K562 (cell line): ENCODE data around the gene FAR2. TPM values are rescaled to one million over a fixed set of nuclear protein-coding genes. Genes with fewer than 3 reads are reported as not detected.

Experiments used
- ATAC-seq: fragments of 200-7000 bp; cut with Tn5 transposase; 3 replicates; pipeline ENCODE4 v1.9.1; 2020; ENCODE audit warnings: moderate library complexity
- BruUV-seq: library from RNA; stranded (reverse); fragments of 400-500 nt; replicated peaks from 2 replicates; lab custom pipeline; 2021; lab: Mats Ljungman, UMichigan
- CTCF ChIA-PET: fragments of 300-600 bp; formaldehyde crosslinking; extraction: SDS; loops from one replicate; lab custom pipeline; 2021; ENCODE audit warnings: low intra/inter-chr PET ratio; lab: Yijun Ruan, JAX
- POLR2A ChIA-PET: fragments of 300-600, 350-650 bp; sonication (Branson Sonifier 250); formaldehyde crosslinking; extraction: SDS; loops from one replicate; lab custom pipeline; 2021; ENCODE audit warnings: antibody characterized with exemption, inconsistent platforms; lab: Yijun Ruan, JAX
- DNase-seq, 4 experiments: peaks; one replicate each; pipeline versions ENCODE4 v3.0.0 to v3.0.0-alpha.2; 2011 to 2018; ENCODE audit warnings: low spot score in 3 of 4, mixed read lengths in 3 of 4; ENCODE audit errors: extremely low read depth in 1 of 4
- FAIRE-seq: peaks from 2 replicates; lab custom pipeline; 2011; peaks lifted over from hg19 to GRCh38; lab: Jason Lieb, UNC
- H2AFZ ChIP-seq: 2 replicates; pipeline ENCODE4 v1.6.0; 2011; ENCODE audit warnings: low read depth, low read length, control low read depth, inconsistent platforms
- H3K27ac ChIP-seq: fragments of 200-600 bp; 3 replicates; pipeline ENCODE4 v1.8.0; 2011; ENCODE audit warnings: low read depth, mild to moderate bottlenecking, control low read depth, inconsistent platforms, low read length, moderate library complexity, mixed read lengths; ENCODE audit errors: extremely low read depth
- H3K27me3 ChIP-seq, 2 experiments: fragments of 300-600 bp in 1 of 2; 2 replicates in 1 of 2; 3 replicates in 1 of 2; pipeline versions ENCODE4 v1.6.0 to v1.8.0; 2011; ENCODE audit warnings: inconsistent platforms in 2 of 2, low read length in 2 of 2, mild to moderate bottlenecking in 1 of 2, mixed read lengths in 1 of 2, moderate library complexity in 1 of 2; ENCODE audit not compliant: control insufficient read depth in 2 of 2, insufficient read depth in 2 of 2
- H3K36me3 ChIP-seq: fragments of 300-600 bp; 3 replicates; pipeline ENCODE4 v1.8.0; 2011; ENCODE audit warnings: mild to moderate bottlenecking, low read length, inconsistent platforms; ENCODE audit not compliant: control insufficient read depth, insufficient read depth
- H3K4me1 ChIP-seq, 2 experiments: fragments of 200-600 bp in 1 of 2; replicated peaks in 1 of 2; 2 replicates in 1 of 2; 3 replicates in 1 of 2; pipeline versions ENCODE4 v1.5.1 to v1.8.0; 2011; ENCODE audit warnings: inconsistent platforms in 2 of 2, low read length in 2 of 2, mild to moderate bottlenecking in 1 of 2, mixed read lengths in 1 of 2, moderate library complexity in 1 of 2; ENCODE audit not compliant: control insufficient read depth in 2 of 2, insufficient read depth in 2 of 2
- H3K4me2 ChIP-seq: 2 replicates; pipeline ENCODE4 v1.6.1; 2011; ENCODE audit warnings: low read length, control low read depth, inconsistent platforms, mixed read lengths; ENCODE audit not compliant: insufficient read depth
- H3K4me3 ChIP-seq: fragments of 200-600 bp; sonication (generic), shearing (Covaris generic); 2 replicates; pipeline ENCODE4 v1.5.1; 2016; ENCODE audit warnings: control low read depth, inconsistent platforms
- H3K79me2 ChIP-seq: fragments of 200-600 bp; 3 replicates; pipeline ENCODE4 v1.8.0; 2011; ENCODE audit warnings: low read length, inconsistent platforms; ENCODE audit not compliant: control insufficient read depth, insufficient read depth
- H3K9ac ChIP-seq, 2 experiments: 2 replicates each; pipeline versions ENCODE4 v1.6.0 to v1.6.1; 2011; ENCODE audit warnings: low read depth in 2 of 2, low read length in 2 of 2, control low read depth in 1 of 2, inconsistent platforms in 1 of 2, mild to moderate bottlenecking in 1 of 2, mixed read lengths in 1 of 2; ENCODE audit not compliant: insufficient read depth in 1 of 2
- H3K9me1 ChIP-seq: one replicate; pipeline ENCODE4 v1.6.0; 2011; ENCODE audit warnings: inconsistent platforms, mild to moderate bottlenecking, low read length, moderate library complexity; ENCODE audit not compliant: control insufficient read depth, insufficient read depth
- H3K9me3 ChIP-seq: replicated peaks from 2 replicates; pipeline ENCODE4 v1.5.1; 2011; ENCODE audit warnings: low read depth, low read length, inconsistent platforms; ENCODE audit not compliant: control insufficient read depth, insufficient read depth
- H4K20me1 ChIP-seq: replicated peaks from 2 replicates; pipeline ENCODE4 v1.6.1; 2011; ENCODE audit warnings: low read length, inconsistent platforms, mixed read lengths; ENCODE audit not compliant: control insufficient read depth, insufficient read depth
- NFIC ChIP-seq: fragments of 450-650 bp; IDR thresholded peaks from 2 replicates; pipeline ENCODE4 v1.6.1; 2017; ENCODE audit warnings: mild to moderate bottlenecking, inconsistent platforms
- NFIX ChIP-seq: fragments of 250-450 bp; sonication (Bioruptor Pico); IDR thresholded peaks from 2 replicates; pipeline ENCODE4 v1.4.0; 2020; ENCODE audit warnings: low read depth, mild to moderate bottlenecking, moderate library complexity
- ZNF282 ChIP-seq: sonication (generic); formaldehyde crosslinking; IDR thresholded peaks from 2 replicates; pipeline ENCODE4 v1.8.1; 2023; ENCODE audit warnings: missing genetic modification reagents
- ZZZ3 ChIP-seq: fragments of 450-650 bp; IDR thresholded peaks from 2 replicates; pipeline ENCODE4 v1.6.1; 2016; ENCODE audit warnings: antibody characterized with exemption, mild to moderate bottlenecking, moderate library complexity
- WGBS: fragments of 100-300 bp; shearing (Covaris generic); methylation state at CpG from one replicate; pipeline ENCODE4 v1.1.6; 2016; ENCODE audit warnings: low coverage, mixed read lengths; ENCODE audit not compliant: insufficient coverage; ENCODE audit errors: missing lambda C conversion rate; 5-methylcytosine and 5-hydroxymethylcytosine counted together
- in situ Hi-C: fragments of 300-500 bp; cut with MboI; formaldehyde crosslinking; loops from 4 replicates; pipeline ENCODE4 v1.15.0; 2018; ENCODE audit warnings: inconsistent platforms, mixed read lengths
- intact Hi-C: fragments of 100-400 bp; cut with micrococcal nuclease; formaldehyde crosslinking; loops from 2 replicates; pipeline ENCODE4 v1.14.2; 2022
- polyA plus RNA-seq, 8 experiments: library from polyadenylated mRNA; depleted of rRNA in 4 of 8; stranded (reverse) in 5 of 8; unstranded in 3 of 8; fragments of >200 nt; fragmentation: Nextera tagmentation in 2 of 8; fragmentation: Illumina TruSeq in 1 of 8; extraction: Ambion mirVana in 2 of 8; extraction: Trizol in 1 of 8; gene quantifications; 2 replicates each; pipeline versions ENCODE4 v1.2.1 to v1.2.3, GENCODE V29; 2011 to 2014; ENCODE audit warnings: inconsistent platforms in 1 of 8, missing spikeins in 1 of 8
- total RNA-seq, 7 experiments: library from RNA; depleted of rRNA in 6 of 7; stranded (reverse); fragments of >200 nt in 6 of 7; fragmentation: Illumina TruSeq in 2 of 7; extraction: Trizol in 2 of 7; gene quantifications; 2 replicates each; pipeline versions ENCODE4 v1.2.1 to v1.2.3, GENCODE V29; 2011 to 2021; ENCODE audit warnings: low replicate concordance in 1 of 7
- TF ChIP-seq, protein P1 (sequence below): fragments of 450-650 bp; IDR thresholded peaks from 2 replicates; pipeline ENCODE4 v1.6.1; 2016; ENCODE audit warnings: low read depth
- TF ChIP-seq, protein P2 (sequence below): fragments of 450-650 bp; formaldehyde crosslinking; IDR thresholded peaks from 2 replicates; pipeline ENCODE4 v1.4.0; 2020; ENCODE audit warnings: mild to moderate bottlenecking, moderate library complexity

Gene FAR2
- total and polyA plus RNA-seq, 9 of the 15 experiments (the other 6 are each of a cell fraction or from before 2014, with no cell fraction given), result 5.0 to 13.4 (median 8.5) TPM

DNA sequence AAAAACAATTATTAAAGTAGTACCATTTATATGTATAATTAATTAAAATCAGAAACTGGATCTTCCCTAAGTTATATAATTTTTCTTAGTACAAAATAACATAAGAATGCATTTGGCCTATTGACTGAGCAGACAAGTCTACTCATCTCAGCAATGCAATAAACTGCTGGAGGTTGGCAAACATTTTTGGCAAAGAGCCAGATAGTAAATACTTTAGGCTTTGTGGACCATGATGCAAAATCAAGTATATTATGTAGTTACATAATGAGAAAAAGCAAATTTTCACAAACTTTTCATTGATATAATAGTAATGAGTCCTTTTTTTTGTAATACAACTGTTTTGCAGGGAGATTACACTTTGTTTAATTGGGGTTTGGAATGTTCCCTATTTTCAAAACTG lies 201.0 kb downstream of the FAR2 start:
- Histone ChIP-seq H2AFZ (no peak overlapping the region), H3K9me1 (no peaks in the 10 kb centered on the region), H3K4me3 (no peak overlapping the region), H3K9ac (no peak overlapping the region), H4K20me1 (no peaks in the 10 kb centered on the region), H3K79me2 (no peaks in the 10 kb centered on the region), H3K36me3 (peaks cover 60% of the 10 kb centered on the region), H3K27me3 (no peaks in the 10 kb centered on the region), H3K4me1 (no peaks in the 10 kb centered on the region), H3K4me2 (no peak overlapping the region), H3K27ac (no peak overlapping the region), H3K9me3 (no peaks in the 10 kb centered on the region)
- in situ Hi-C loops, result no loop called here
- DNase-seq (no peak), ATAC-seq (no peak), FAIRE-seq (no peak)
- peak; percentile 96 for TF ChIP-seq NFIC
- no peak for TF ChIP-seq ZNF282 (CRISPR knock-in tag)
- TF ChIP-seq NFIX (CRISPR knock-in tag), result peak; percentile 89
- CTCF ChIA-PET, result no interaction called here
- POLR2A ChIA-PET, result no interaction called here
- intact Hi-C loops, result no loop called here
- BruUV-seq, result no TSS peak

DNA sequence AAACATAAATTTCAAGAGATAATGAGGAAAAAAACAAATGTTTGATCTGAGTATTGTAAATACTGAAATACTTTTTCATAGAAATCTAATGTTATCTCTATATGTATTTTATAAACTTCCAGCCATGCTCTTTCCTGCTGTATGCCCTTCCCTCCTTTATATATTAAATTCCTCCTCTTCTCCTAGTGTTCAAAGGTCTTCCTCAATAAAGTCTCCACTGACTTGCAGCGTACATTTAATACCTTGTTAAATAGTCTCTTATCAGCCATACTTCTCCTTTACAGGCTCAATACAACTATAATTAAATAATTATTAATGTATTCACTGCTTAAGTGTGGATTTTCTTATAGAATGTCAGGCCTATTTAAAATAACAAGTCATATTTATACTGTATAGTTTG lies 205.9 kb downstream of the FAR2 start:
- in situ Hi-C loops (no loop called here), intact Hi-C loops (no loop called here)
- FAIRE-seq (no peak), ATAC-seq (no peak), DNase-seq (no peak)
- H4K20me1 ChIP-seq, result no peaks in the 10 kb centered on the region
- H3K27ac ChIP-seq, result no peak overlapping the region
- no peak overlapping the region for H3K4me3 ChIP-seq
- WGBS, result 100% methylated on average over 1 of the region's 1 CpG
- H3K9ac ChIP-seq, result no peak overlapping the region
- ChIA-PET CTCF (no interaction called here), POLR2A (interaction anchor here (1.3 kb wide), 1 partner anchor 13 kb away, joined by 3 read pairs; no protein-coding TSS in a partner anchor)
- H3K9me3 ChIP-seq, result no peaks in the 10 kb centered on the region
- peaks cover 55% of the 10 kb centered on the region; the same call in 2 of the 3 replicates for H3K36me3 ChIP-seq
- no peaks in the 10 kb centered on the region for H3K79me2 ChIP-seq
- H2AFZ ChIP-seq, result no peak overlapping the region
- no peaks in the 10 kb centered on the region for H3K9me1 ChIP-seq
- H3K4me2 ChIP-seq, result no peak overlapping the region
- BruUV-seq, result no TSS peak
- H3K27me3 ChIP-seq, result no peaks in the 10 kb centered on the region
- H3K4me1 ChIP-seq, result no peaks in the 10 kb centered on the region
- TF ChIP-seq ZZZ3, result no peak
- TF ChIP-seq, protein P1, sequence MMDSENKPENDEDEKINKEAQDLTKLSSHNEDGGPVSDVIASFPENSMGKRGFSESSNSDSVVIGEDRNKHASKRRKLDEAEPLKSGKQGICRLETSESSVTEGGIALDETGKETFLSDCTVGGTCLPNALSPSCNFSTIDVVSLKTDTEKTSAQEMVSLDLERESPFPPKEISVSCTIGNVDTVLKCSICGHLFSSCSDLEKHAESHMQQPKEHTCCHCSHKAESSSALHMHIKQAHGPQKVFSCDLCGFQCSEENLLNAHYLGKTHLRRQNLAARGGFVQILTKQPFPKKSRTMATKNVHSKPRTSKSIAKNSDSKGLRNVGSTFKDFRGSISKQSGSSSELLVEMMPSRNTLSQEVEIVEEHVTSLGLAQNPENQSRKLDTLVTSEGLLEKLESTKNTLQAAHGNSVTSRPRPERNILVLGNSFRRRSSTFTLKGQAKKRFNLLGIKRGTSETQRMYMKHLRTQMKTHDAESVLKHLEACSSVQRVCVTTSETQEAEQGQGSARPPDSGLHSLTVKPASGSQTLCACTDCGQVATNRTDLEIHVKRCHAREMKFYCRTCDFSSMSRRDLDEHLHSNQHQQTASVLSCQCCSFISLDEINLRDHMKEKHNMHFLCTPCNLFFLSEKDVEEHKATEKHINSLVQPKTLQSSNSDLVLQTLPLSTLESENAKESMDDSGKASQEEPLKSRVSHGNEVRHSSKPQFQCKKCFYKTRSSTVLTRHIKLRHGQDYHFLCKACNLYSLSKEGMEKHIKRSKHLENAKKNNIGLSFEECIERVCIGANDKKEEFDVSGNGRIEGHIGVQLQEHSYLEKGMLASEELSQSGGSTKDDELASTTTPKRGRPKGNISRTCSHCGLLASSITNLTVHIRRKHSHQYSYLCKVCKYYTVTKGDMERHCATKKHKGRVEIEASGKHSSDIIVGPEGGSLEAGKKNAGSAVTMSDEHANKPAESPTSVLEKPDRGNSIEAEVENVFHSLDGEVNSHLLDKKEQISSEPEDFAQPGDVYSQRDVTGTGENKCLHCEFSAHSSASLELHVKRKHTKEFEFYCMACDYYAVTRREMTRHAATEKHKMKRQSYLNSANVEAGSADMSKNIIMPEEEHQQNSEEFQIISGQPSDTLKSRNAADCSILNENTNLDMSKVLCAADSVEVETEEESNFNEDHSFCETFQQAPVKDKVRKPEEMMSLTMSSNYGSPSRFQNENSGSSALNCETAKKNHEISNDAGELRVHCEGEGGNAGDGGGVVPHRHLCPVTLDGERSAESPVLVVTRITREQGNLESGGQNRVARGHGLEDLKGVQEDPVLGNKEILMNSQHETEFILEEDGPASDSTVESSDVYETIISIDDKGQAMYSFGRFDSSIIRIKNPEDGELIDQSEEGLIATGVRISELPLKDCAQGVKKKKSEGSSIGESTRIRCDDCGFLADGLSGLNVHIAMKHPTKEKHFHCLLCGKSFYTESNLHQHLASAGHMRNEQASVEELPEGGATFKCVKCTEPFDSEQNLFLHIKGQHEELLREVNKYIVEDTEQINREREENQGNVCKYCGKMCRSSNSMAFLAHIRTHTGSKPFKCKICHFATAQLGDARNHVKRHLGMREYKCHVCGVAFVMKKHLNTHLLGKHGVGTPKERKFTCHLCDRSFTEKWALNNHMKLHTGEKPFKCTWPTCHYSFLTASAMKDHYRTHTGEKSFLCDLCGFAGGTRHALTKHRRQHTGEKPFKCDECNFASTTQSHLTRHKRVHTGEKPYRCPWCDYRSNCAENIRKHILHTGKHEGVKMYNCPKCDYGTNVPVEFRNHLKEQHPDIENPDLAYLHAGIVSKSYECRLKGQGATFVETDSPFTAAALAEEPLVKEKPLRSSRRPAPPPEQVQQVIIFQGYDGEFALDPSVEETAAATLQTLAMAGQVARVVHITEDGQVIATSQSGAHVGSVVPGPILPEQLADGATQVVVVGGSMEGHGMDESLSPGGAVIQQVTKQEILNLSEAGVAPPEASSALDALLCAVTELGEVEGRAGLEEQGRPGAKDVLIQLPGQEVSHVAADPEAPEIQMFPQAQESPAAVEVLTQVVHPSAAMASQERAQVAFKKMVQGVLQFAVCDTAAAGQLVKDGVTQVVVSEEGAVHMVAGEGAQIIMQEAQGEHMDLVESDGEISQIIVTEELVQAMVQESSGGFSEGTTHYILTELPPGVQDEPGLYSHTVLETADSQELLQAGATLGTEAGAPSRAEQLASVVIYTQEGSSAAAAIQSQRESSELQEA, result no peak
- TF ChIP-seq, protein P2, sequence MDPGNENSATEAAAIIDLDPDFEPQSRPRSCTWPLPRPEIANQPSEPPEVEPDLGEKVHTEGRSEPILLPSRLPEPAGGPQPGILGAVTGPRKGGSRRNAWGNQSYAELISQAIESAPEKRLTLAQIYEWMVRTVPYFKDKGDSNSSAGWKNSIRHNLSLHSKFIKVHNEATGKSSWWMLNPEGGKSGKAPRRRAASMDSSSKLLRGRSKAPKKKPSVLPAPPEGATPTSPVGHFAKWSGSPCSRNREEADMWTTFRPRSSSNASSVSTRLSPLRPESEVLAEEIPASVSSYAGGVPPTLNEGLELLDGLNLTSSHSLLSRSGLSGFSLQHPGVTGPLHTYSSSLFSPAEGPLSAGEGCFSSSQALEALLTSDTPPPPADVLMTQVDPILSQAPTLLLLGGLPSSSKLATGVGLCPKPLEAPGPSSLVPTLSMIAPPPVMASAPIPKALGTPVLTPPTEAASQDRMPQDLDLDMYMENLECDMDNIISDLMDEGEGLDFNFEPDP (CRISPR knock-in tag), result no peak
